Heart left ventricle (tissue), 16 donors: ENCODE measurements around the gene MFNG. TPM values are rescaled to one million over a fixed set of nuclear protein-coding genes. Genes with fewer than 3 reads are reported as not detected.

Source experiments
- ATAC-seq, 4 donors: fragments of 200-7000 bp; cut with Tn5 transposase; one replicate each; pipeline ENCODE4 v1.9.1; 2020 to 2022; ENCODE audit warnings: moderate library complexity in 4 of 4, mild to moderate bottlenecking in 3 of 4, moderate number of reproducible peaks in 1 of 4
- DNase-seq, 5 donors: peaks; one replicate each; pipeline ENCODE4 v3.0.0-alpha.2; 2020
- H3K27ac ChIP-seq, 12 donors: fragments of 200-600 bp; sonication (generic) in 4 of 12; one replicate each; pipeline versions ENCODE4 v1.5.0 to v1.8.0; 2016 to 2022; ENCODE audit warnings: mild to moderate bottlenecking in 2 of 12
- H3K27me3 ChIP-seq, 9 donors: fragments of 200-600 bp; sonication (generic) in 2 of 9; one replicate each; pipeline versions ENCODE4 v1.5.1 to v1.8.0; 2016 to 2022; ENCODE audit warnings: mild to moderate bottlenecking in 3 of 9
- H3K36me3 ChIP-seq, 9 donors: fragments of 200-600 bp; sonication (generic) in 2 of 9; one replicate each; pipeline versions ENCODE4 v1.5.0 to v1.8.0; 2018 to 2022; ENCODE audit warnings: mild to moderate bottlenecking in 2 of 9
- H3K4me1 ChIP-seq, 12 donors: fragments of 200-600 bp; sonication (generic) in 4 of 12; one replicate each; pipeline versions ENCODE4 v1.5.0 to v1.8.0; 2016 to 2022; ENCODE audit warnings: mild to moderate bottlenecking in 3 of 12
- H3K4me3 ChIP-seq, 12 donors: fragments of 200-600 bp; sonication (generic) in 4 of 12; one replicate each; pipeline versions ENCODE4 v1.5.0 to v1.8.0; 2017 to 2022; ENCODE audit warnings: mild to moderate bottlenecking in 9 of 12, moderate library complexity in 4 of 12
- H3K9me3 ChIP-seq, 12 donors: fragments of 200-600 bp; sonication (generic) in 4 of 12; one replicate each; pipeline versions ENCODE4 v1.5.0 to v1.8.0; 2016 to 2022; ENCODE audit warnings: mild to moderate bottlenecking in 1 of 12
- POLR2A ChIP-seq, 2 donors: fragments of 450-650 bp; IDR thresholded peaks; one replicate each; pipeline ENCODE4 v1.6.1; 2017; ENCODE audit warnings: antibody characterized with exemption in 2 of 2, mild to moderate bottlenecking in 2 of 2, moderate library complexity in 2 of 2
- WGBS, 4 donors: extraction: QIAGEN DNeasy Blood & Tissue Kit in 2 of 4; methylation state at CpG; one replicate each; pipeline versions ENCODE4 v1.1.5 to v1.1.7; 2013 to 2018; 5-methylcytosine and 5-hydroxymethylcytosine counted together
- intact Hi-C, 10 donors: fragments of 100-400 bp; cut with DNase I; formaldehyde crosslinking; loops; one replicate each; pipeline versions ENCODE4 v1.11.1 to v1.14.2; 2022
- polyA plus RNA-seq, 2 donors: library from polyadenylated mRNA; stranded (reverse); fragments of 200-250 nt; gene quantifications; one replicate each; pipeline ENCODE4 v1.2.3, GENCODE V29; 2013
- total RNA-seq, 9 donors: library from RNA; depleted of rRNA in 2 of 9; stranded (reverse); fragments of >200 nt in 2 of 9; fragmentation: NEBNext Ultra II Directional in 3 of 9; extraction: Animal tissue kit (Norgen Biotek cat#: 25700) in 3 of 9; gene quantifications; one replicate each; pipeline versions ENCODE4 v1.1.0 to v1.2.4, GENCODE V29; 2016 to 2023
- TF ChIP-seq, protein P1 (sequence below), 12 donors: fragments of 200-600 bp; sonication (generic) in 4 of 12; IDR thresholded peaks; one replicate each; pipeline versions ENCODE4 v1.5.0 to v1.8.0; 2018 to 2022; ENCODE audit warnings: antibody characterized with exemption in 12 of 12, mild to moderate bottlenecking in 5 of 12
- donor health status: ischemic (EF 13 %, LVEDD 7.1; RV severe dilation, severe dysfunction).
- donor health status: healthy with polysubstance abuse.
- donor health status: DM: no; HTN: yes; CAD: no.
- donor health status: DM: no; HTN: no; CAD: no.
- donor health status: ischemic (EF 25% LVEDD 6.9; RV normal size, moderate dysfunction).
- donor health status: ischemic (EF 25% LVEDD 5.7; RV mildly dilated, moderate dysfunction).
- donor health status: healthy.
- donor health status: DM: yes; HTN: yes; CAD: no.
- donor health status: ischemic (EF 35%, LVEDD 5.7; RV mildly dilated, moderate dysfunction).
- donor health status: nonischemic (EF 11% LVEDD 7.7; RV severe dilation, severe dysfunction).
- donor health status: DM: yes; HTN: yes; CAD: no.
- donor health status: PGD.
- donor health status: ischemic (EF 29% LVEDD 5.4; RV normal size, mild dysfunction).
- donor health status: nonischemic (EF 23%, LVEDD 6.1; RV moderate dilation, normal function).

MFNG gene
- total and polyA plus RNA-seq, 11 donors = 5.8 to 25.6 (median 9.6) TPM

DNA sequence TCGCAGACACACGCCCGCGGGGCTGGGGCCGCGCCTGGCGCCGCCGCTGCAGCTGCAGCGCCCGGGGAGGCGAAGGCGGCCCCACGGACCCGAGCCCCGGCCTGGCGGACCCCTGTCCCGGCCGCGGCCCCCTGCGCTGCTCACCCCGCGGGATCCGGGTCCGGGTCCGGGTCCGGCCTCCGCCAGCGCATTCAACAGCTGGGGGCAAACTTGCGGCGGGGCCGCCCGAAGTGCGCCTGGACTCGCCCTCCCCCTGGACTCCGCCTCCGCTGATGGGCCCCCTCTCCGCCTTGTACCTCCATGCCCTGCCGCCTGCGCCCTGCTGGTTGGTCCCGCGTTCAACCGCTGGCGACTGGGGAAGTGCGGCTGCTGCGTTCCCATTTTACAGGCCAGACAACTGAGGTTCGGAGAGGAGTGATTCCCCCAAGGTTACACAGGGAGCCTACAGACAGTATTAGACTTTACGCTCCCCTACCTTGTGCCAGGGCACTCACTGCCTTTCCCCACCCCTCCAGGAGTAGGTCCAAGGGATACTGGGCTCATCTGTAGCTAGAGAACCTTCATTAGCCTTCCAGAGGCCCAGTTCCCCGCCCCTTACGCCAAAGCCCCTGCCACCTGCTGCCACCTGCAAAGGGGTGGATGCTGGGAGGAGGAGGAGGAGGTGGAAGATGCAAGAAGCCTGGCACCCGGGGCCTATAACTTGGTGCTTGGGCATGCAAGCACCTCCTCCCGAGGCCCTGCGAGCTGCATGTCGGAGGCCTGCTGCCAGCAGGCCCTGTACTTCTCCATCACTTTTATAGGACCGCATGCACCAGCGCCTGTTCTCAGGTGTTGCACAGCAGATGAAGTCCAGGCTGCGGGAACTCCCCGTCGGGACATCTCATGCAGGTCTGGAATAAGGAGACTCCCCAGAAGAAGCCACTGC lies 58.2 kb downstream of the MFNG start:
- intact Hi-C loops = loop anchor here in 9 of 10 donors (1.0 to 10.0 kb wide), 5 partner anchors 10 to 113 kb away; no protein-coding TSS in a partner anchor
- Histone ChIP-seq H3K9me3 (peaks cover 0 to 6% (median 0%) of the 10 kb centered on the region in 12 donors), H3K4me3 (peak overlapping the region in 11 of 12 donors; percentile 32 to 64 (median 48)), H3K4me1 (peaks cover 0 to 21% (median 4%) of the 10 kb centered on the region in 12 donors), H3K27me3 (peaks cover 36 to 97% (median 66%) of the 10 kb centered on the region in 9 donors), H3K36me3 (no peaks in the 10 kb centered on the region), H3K27ac (no peak overlapping the region)
- WGBS, 4 donors = 17 to 56% (median 27%) methylated on average over 19 to 59 of the region's 59 CpGs
- TF ChIP-seq POLR2A (IDR thresholded peaks at IDR 0.05) = no peak
- TF ChIP-seq, protein P1, sequence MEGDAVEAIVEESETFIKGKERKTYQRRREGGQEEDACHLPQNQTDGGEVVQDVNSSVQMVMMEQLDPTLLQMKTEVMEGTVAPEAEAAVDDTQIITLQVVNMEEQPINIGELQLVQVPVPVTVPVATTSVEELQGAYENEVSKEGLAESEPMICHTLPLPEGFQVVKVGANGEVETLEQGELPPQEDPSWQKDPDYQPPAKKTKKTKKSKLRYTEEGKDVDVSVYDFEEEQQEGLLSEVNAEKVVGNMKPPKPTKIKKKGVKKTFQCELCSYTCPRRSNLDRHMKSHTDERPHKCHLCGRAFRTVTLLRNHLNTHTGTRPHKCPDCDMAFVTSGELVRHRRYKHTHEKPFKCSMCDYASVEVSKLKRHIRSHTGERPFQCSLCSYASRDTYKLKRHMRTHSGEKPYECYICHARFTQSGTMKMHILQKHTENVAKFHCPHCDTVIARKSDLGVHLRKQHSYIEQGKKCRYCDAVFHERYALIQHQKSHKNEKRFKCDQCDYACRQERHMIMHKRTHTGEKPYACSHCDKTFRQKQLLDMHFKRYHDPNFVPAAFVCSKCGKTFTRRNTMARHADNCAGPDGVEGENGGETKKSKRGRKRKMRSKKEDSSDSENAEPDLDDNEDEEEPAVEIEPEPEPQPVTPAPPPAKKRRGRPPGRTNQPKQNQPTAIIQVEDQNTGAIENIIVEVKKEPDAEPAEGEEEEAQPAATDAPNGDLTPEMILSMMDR (IDR thresholded peaks at IDR 0.05) = no peak
- no peak for ATAC-seq
- no peak for DNase-seq

DNA sequence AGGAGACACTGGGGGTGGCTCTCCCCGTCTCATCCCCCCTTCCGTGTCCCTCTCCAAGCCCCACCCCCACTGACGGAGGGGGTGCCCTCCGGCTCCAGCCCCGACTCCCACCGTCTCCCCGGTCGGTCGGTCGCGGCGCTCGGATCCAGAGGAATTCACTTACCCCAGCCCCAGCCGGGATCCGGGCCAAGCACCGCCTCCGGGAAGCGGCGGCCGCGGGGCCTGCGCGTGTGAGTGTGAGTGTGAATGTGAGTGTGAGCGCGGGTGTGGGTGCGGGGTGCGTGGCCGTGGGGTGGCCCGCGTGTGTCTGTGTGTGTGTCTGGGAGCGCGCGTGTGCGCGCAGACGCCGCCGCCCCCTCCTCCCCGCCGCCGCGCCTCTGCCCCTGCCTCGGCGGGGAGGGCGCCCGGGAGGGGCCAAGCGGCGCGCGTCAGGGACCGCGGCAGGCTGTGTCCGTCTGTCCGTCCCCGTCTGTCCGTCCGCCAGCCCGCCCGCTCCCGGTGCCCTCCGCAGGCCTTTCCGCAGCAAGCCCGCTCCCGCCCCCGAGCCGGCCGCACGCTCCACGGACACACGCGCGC lies 59.0 kb downstream of the MFNG start, which contains the start of gene ELFN2:
Gene ELFN2 (minus strand): TSS at position 345 of the 576 bp plus-strand sequence. CDS start 51,945 bp downstream, outside the sequence.
- Histone ChIP-seq H3K27ac (no peak within 1 kb of the TSS), H3K4me1 (peaks cover 0 to 21% (median 4%) of the 10 kb centered on the region in 12 donors), H3K36me3 (no peaks in the 10 kb centered on the region), H3K4me3 (peak within 1 kb of the TSS in 11 of 12 donors; percentile 32 to 64 (median 48)), H3K9me3 (peaks cover 0 to 3% (median 0%) of the 10 kb centered on the region in 12 donors), H3K27me3 (peaks cover 36 to 97% (median 65%) of the 10 kb centered on the region in 9 donors)
- no peak for TF ChIP-seq POLR2A (IDR thresholded peaks at IDR 0.05)
- TF ChIP-seq, protein P1 (IDR thresholded peaks at IDR 0.05) = no peak
- DNase-seq (peak in 1 of 5 donors; percentile 56), ATAC-seq (peak in 2 of 4 donors; percentile 5 to 26)
- intact Hi-C loops = loop anchor here in 6 of 10 donors (1.0 to 10.0 kb wide), 4 partner anchors 9 to 112 kb away; no protein-coding TSS in a partner anchor
- WGBS, 4 donors = 0 to 1% (median 1%) methylated on average over 4 to 72 of the region's 72 CpGs

DNA sequence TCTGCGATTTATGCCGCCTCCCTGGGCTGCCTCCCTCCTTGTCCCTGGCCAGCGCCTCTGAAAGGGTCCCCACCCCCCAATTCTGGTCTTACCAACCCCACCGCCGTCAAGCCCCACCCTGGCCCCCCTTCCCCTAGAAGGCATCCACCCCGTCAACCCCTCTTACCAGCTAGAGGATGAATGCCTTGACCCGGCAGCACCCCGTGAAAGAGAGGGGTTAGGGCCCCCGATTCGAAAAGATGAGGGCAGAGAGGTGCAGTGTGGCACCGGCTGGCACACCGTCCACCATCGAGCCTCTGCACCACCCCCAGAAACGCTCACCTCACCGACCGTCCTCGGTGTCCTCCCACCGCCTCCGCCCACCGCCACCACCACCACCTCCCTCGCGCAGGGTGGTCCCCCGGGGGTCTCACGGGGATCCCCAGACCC lies 59.5 kb downstream of the MFNG start:
- WGBS, 4 donors = 0 to 3% (median 3%) methylated on average over 5 to 24 of the region's 24 CpGs
- Histone ChIP-seq H3K36me3 (no peaks in the 10 kb centered on the region), H3K9me3 (no peaks in the 10 kb centered on the region), H3K4me1 (peaks cover 0 to 21% (median 4%) of the 10 kb centered on the region in 12 donors), H3K27ac (no peak overlapping the region), H3K4me3 (peak overlapping the region in 9 of 12 donors; percentile 32 to 64 (median 48)), H3K27me3 (peaks cover 36 to 97% (median 68%) of the 10 kb centered on the region in 9 donors)
- TF ChIP-seq, protein P1 (IDR thresholded peaks at IDR 0.05) = no peak
- intact Hi-C loops = loop anchor here in 6 of 10 donors (1.0 to 10.0 kb wide), 4 partner anchors 8 to 112 kb away; no protein-coding TSS in a partner anchor
- DNase-seq (no peak), ATAC-seq (peak in 1 of 4 donors; percentile 5)
